Measurements from ENCODE around the gene SHC2.

Gene SHC2

DNA sequence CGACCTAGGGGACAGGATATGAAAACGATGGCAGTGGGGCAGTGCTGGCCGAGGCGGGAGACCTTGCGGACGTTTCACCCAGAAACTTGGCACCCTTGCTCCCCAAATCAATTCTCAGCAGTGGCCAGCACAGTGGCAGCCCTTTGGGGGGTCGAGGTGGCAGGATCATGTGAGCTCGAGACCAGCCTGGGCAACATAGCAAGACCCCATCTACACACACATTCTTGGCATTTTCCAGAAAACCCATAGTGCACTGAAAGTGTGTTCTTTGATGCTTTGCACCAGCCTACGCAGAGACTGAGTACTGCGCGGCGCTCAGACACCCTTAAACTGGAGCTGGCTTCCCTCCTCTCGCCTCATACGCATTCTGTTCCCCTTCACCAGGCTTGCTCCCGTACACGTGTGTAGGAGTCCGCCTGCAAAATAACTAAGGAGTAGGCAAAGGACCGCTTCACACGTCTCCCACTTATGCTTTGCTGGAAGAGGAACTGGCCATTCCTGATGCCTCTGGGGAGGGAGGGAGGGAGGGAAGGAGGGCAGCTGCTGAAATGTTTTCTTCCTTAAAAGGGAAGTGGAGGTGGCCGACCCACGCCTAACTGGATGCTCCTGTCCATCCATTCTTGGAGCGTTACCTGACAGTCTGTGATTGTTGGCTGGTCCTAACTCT is 92.7 kb downstream of the SHC2 start:
- H3K9me2 ChIP-seq (replicated peaks; ENCODE audit: control insufficient read depth, low read length): no peaks in the 10 kb centered on the region
- peaks cover 20% of the 10 kb centered on the region for H3K4me1 ChIP-seq (ENCODE audit: control insufficient read depth, low read length)
- H4K20me1 ChIP-seq (ENCODE audit: control insufficient read depth, insufficient read depth, low read depth, low read length): no peaks in the 10 kb centered on the region
- no peaks in the 10 kb centered on the region for H3F3A ChIP-seq (ENCODE audit: control insufficient read depth, insufficient read depth)
- no peak overlapping the region for H3K4me2 ChIP-seq (ENCODE audit: low read length)
- H3K79me2 ChIP-seq (ENCODE audit: control insufficient read depth, low read length): no peaks in the 10 kb centered on the region
- H3K9me3 ChIP-seq (ENCODE audit: control insufficient read depth, insufficient read depth, low read length): no peaks in the 10 kb centered on the region
- no peaks in the 10 kb centered on the region for H3K36me3 ChIP-seq (ENCODE audit: control insufficient read depth, low read length)
- no peaks in the 10 kb centered on the region for H3K27me3 ChIP-seq (ENCODE audit: control insufficient read depth, low read length)
- TF ChIP-seq, protein P1, sequence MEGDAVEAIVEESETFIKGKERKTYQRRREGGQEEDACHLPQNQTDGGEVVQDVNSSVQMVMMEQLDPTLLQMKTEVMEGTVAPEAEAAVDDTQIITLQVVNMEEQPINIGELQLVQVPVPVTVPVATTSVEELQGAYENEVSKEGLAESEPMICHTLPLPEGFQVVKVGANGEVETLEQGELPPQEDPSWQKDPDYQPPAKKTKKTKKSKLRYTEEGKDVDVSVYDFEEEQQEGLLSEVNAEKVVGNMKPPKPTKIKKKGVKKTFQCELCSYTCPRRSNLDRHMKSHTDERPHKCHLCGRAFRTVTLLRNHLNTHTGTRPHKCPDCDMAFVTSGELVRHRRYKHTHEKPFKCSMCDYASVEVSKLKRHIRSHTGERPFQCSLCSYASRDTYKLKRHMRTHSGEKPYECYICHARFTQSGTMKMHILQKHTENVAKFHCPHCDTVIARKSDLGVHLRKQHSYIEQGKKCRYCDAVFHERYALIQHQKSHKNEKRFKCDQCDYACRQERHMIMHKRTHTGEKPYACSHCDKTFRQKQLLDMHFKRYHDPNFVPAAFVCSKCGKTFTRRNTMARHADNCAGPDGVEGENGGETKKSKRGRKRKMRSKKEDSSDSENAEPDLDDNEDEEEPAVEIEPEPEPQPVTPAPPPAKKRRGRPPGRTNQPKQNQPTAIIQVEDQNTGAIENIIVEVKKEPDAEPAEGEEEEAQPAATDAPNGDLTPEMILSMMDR (IDR thresholded peaks at IDR 0.05; ENCODE audit: low read depth, low read length, poor library complexity, severe bottlenecking): no peak
- TF ChIP-seq EZH2phosphoT487 (IDR thresholded peaks at IDR 0.05; ENCODE audit: borderline replicate concordance, low read length): no peak
- H3K27ac ChIP-seq (ENCODE audit: low read depth, low read length): no peak overlapping the region
- H3K4me3 ChIP-seq (ENCODE audit: low read length): no peak overlapping the region

DNA sequence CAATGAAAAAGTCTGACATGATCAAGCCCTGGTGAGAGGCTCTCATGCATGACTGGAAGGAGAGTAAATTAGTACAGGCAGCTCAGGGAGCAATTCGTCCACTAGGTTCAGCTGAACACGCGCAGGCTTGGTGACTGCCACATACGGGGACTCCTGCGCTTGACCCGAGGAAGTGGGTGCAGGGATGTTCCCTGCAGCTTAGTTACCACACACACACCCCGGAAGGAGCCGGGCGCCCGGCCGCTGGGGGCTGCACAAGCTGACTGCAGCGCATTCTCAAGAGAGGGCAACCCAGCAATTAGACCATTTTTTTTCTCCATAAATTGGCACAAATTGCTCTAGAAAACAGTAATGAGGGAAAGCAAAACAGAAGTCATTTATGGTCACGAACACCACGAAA is 93.3 kb downstream of the SHC2 start:
- no peaks in the 10 kb centered on the region for H3F3A ChIP-seq (ENCODE audit: control insufficient read depth, insufficient read depth)
- H3K79me2 ChIP-seq (ENCODE audit: control insufficient read depth, low read length): no peaks in the 10 kb centered on the region
- H3K4me3 ChIP-seq (ENCODE audit: low read length): no peak overlapping the region
- no peaks in the 10 kb centered on the region for H3K27me3 ChIP-seq (ENCODE audit: control insufficient read depth, low read length)
- no peak overlapping the region for H3K27ac ChIP-seq (ENCODE audit: low read depth, low read length)
- no peak overlapping the region for H3K4me2 ChIP-seq (ENCODE audit: low read length)
- H3K36me3 ChIP-seq (ENCODE audit: control insufficient read depth, low read length): no peaks in the 10 kb centered on the region
- no peaks in the 10 kb centered on the region for H3K9me2 ChIP-seq (replicated peaks; ENCODE audit: control insufficient read depth, low read length)
- no peaks in the 10 kb centered on the region for H3K9me3 ChIP-seq (ENCODE audit: control insufficient read depth, insufficient read depth, low read length)
- no peaks in the 10 kb centered on the region for H4K20me1 ChIP-seq (ENCODE audit: control insufficient read depth, insufficient read depth, low read depth, low read length)
- no peak for TF ChIP-seq EZH2phosphoT487 (IDR thresholded peaks at IDR 0.05; ENCODE audit: borderline replicate concordance, low read length)
- TF ChIP-seq, protein P1 (IDR thresholded peaks at IDR 0.05; ENCODE audit: low read depth, low read length, poor library complexity, severe bottlenecking): no peak
- H3K4me1 ChIP-seq (ENCODE audit: control insufficient read depth, low read length): peaks cover 17% of the 10 kb centered on the region

DNA sequence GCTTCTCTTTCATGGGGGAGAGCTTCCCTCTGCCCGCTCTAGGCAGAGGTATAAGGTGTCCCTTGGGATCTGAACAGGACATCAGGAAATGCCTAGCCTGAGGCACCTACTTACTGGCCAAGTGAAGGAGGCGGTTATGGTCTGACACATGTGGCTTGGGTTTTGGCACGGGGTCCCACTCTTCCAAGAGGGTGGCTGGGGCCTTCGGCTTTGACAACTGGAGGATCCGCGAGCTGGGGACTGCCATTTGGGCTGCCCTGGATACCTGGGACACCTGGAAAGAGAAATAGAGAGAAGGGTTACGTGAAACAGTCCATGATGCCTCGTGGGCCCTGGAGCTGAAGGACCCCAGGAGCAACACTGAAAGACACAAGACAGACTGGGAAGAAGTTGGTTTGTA is 93.9 kb downstream of the SHC2 start:
- Histone ChIP-seq H3K27me3 (ENCODE audit: control insufficient read depth, low read length) (no peaks in the 10 kb centered on the region), H3K4me2 (ENCODE audit: low read length) (no peak overlapping the region), H3F3A (ENCODE audit: control insufficient read depth, insufficient read depth) (no peaks in the 10 kb centered on the region), H3K9me3 (ENCODE audit: control insufficient read depth, insufficient read depth, low read length) (peaks cover 4% of the 10 kb centered on the region; the same call in 1 of the 2 replicates), H3K79me2 (ENCODE audit: control insufficient read depth, low read length) (no peaks in the 10 kb centered on the region), H3K36me3 (ENCODE audit: control insufficient read depth, low read length) (no peaks in the 10 kb centered on the region), H3K27ac (ENCODE audit: low read depth, low read length) (no peak overlapping the region), H3K9me2 (replicated peaks; ENCODE audit: control insufficient read depth, low read length) (no peaks in the 10 kb centered on the region), H3K4me1 (ENCODE audit: control insufficient read depth, low read length) (peaks cover 11% of the 10 kb centered on the region), H3K4me3 (ENCODE audit: low read length) (no peak overlapping the region), H4K20me1 (ENCODE audit: control insufficient read depth, insufficient read depth, low read depth, low read length) (no peaks in the 10 kb centered on the region)
- TF ChIP-seq, protein P1 (IDR thresholded peaks at IDR 0.05; ENCODE audit: low read depth, low read length, poor library complexity, severe bottlenecking): no peak
- no peak for TF ChIP-seq EZH2phosphoT487 (IDR thresholded peaks at IDR 0.05; ENCODE audit: borderline replicate concordance, low read length)
